ENCODE measurements around the gene MAP1LC3A. TPM values are rescaled to one million over a fixed set of nuclear protein-coding genes. Genes with fewer than 3 reads are reported as not detected.
A peak's percentile ranks its signal among the peaks of the same experiment; 100 is the strongest.
"Not testable (repeated sequence)": the region's sequence is repeated elsewhere in the genome, so short reads cannot be mapped to it uniquely, and the experiment has no call there.

Gene MAP1LC3A
- total RNA-seq, 3 donors from 2014 or later (not counting 1 experiment from before 2014, with no cell fraction given): 12.7 to 20.4 (median 19.8) TPM

DNA sequence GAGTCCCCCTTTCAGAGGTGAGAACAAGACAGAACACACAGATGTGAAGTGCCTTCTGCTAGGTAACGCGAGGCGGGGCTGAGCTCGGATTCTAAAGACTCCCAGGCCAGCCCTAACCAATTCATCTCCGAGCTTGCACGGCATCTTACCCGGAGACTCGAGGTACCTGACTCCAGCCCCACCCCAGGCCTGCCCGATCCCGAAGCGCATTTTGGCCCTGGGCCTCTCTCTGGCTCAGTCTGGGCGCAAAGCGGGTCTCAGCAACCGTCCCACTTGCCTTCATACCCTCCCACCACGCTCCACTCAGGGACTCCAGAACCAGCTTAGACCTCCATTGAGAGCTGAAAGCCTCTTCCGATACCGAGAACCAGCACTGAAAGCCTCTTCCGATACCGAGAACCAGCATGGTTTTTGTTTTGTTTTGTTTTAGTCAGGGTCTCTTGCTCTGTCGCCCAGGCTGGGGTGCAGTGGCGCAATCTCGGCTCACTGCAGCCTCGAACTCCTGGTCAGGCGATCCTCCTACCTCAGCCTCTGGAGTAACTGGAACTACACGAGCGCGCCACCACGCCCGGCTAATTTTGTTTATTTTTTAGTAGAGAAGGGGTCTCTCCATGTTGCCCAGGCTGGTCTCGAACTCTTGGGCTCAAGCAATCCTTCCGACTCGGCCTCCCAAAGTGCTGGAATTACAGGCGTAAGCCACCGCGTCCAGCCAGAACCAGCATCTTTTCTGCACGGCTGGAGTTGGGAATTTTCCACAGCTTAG is 42.9 kb upstream of the MAP1LC3A start:
- Mint-ChIP-seq H3K36me3 (no peaks in the 10 kb centered on the region), H3K9me3 (no peaks in the 10 kb centered on the region), H3K27me3 (ENCODE audit: low read depth in 2 of 2) (no peaks in the 10 kb centered on the region), H3K4me1 (peaks cover 43 to 54% of the 10 kb centered on the region in 2 donors), H3K4me3 (peak overlapping the region; percentile 98), H3K27ac (peak overlapping the region; percentile 94 to 98)
- intact Hi-C loops (cut with micrococcal nuclease): loop anchor here (1.0 to 2.0 kb wide), 2 partner anchors 153 to 212 kb away; partner anchors contain the start of genes AHCY and ITCH
- Histone ChIP-seq H3K4me1 (ENCODE audit: control insufficient read depth, insufficient read depth, low read length) (peaks cover 22% of the 10 kb centered on the region), H3K27me3 (ENCODE audit: control insufficient read depth, insufficient read depth, low read length) (no peaks in the 10 kb centered on the region), H3K36me3 (ENCODE audit: control insufficient read depth, insufficient read depth, low read length) (peaks cover 12% of the 10 kb centered on the region), H3K27ac (ENCODE audit: low read length) (peak overlapping the region; percentile 80), H3K4me3 (ENCODE audit: low read length) (peak overlapping the region; percentile 98), H3K9me3 (ENCODE audit: control insufficient read depth, insufficient read depth, low read length) (no peaks in the 10 kb centered on the region)
- ATAC-seq: peak; percentile 53 to 67 (median 55)
- DNase-seq: peak; percentile 35 to 83
- TF ChIP-seq, protein P1, sequence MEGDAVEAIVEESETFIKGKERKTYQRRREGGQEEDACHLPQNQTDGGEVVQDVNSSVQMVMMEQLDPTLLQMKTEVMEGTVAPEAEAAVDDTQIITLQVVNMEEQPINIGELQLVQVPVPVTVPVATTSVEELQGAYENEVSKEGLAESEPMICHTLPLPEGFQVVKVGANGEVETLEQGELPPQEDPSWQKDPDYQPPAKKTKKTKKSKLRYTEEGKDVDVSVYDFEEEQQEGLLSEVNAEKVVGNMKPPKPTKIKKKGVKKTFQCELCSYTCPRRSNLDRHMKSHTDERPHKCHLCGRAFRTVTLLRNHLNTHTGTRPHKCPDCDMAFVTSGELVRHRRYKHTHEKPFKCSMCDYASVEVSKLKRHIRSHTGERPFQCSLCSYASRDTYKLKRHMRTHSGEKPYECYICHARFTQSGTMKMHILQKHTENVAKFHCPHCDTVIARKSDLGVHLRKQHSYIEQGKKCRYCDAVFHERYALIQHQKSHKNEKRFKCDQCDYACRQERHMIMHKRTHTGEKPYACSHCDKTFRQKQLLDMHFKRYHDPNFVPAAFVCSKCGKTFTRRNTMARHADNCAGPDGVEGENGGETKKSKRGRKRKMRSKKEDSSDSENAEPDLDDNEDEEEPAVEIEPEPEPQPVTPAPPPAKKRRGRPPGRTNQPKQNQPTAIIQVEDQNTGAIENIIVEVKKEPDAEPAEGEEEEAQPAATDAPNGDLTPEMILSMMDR (IDR thresholded peaks at IDR 0.05): no peak
- WGBS (ENCODE audit: insufficient coverage): 5% methylated on average over 36 of the region's 36 CpGs

DNA sequence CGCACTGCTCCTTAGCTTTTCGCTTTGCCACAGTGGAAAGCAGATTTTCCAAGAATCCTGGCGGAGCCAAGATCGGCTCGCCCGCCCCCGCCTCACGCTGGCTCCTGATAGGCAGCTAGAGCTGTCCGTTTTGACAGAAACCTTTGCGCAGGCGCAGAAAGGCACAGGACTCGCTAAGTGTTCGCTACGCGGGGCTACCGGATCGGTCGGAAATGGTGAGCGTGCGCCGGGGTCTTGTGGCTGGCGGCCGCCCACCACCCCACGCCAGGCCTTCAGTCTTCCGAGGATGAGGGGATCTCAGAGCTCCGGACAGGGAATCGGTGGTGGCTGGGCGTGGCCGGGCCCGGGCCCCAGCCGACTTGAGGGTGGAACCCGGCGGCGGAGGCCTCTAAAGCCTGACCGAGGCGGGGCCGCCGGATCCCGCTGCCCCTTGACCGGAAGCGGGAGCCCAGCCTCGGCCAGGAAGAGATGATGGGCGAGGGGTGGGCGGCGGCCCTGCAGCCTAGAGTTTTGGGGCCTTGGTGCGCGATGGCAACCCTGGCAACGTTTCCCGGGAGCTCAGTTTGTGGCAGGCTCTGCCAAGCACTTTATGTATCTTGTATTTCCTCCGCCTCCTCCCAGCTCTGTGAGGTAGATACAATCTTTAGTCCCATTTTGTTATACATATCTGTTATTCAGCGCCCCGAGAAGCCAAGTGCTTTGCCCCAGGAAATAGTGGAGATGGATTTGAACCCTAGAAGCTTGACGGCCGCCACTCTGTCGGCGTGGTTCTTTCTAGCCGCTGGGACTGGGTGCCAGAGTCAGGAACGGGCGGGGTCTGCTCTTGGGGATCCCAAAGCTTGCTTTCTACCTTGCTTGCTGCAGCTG is 42.0 kb upstream of the MAP1LC3A start, which contains the start of gene DYNLRB1:
Gene DYNLRB1, plus strand, starts transcription at position 176 of the 867 bp plus-strand sequence. Its CDS starts 37 bp downstream, at position 213.
- intact Hi-C loops (cut with micrococcal nuclease): loop anchor here (1.0 to 2.0 kb wide), 2 partner anchors 154 to 213 kb away; partner anchors contain the start of genes AHCY and ITCH
- Histone ChIP-seq H3K9me3 (ENCODE audit: control insufficient read depth, insufficient read depth, low read length) (no peaks in the 10 kb centered on the region), H3K4me3 (ENCODE audit: low read length) (peak within 1 kb of the TSS; percentile 98), H3K4me1 (ENCODE audit: control insufficient read depth, insufficient read depth, low read length) (peaks cover 22% of the 10 kb centered on the region), H3K27ac (ENCODE audit: low read length) (peak within 1 kb of the TSS; percentile 80), H3K27me3 (ENCODE audit: control insufficient read depth, insufficient read depth, low read length) (no peaks in the 10 kb centered on the region), H3K36me3 (ENCODE audit: control insufficient read depth, insufficient read depth, low read length) (peaks cover 7% of the 10 kb centered on the region)
- no peaks in the 10 kb centered on the region for H3K9me3 Mint-ChIP-seq
- H3K27ac Mint-ChIP-seq: peak within 1 kb of the TSS; percentile 94 to 98
- DNase-seq (peak; percentile 94 to 97), ATAC-seq (peak; percentile 83 to 92 (median 87))
- TF ChIP-seq, protein P1 (IDR thresholded peaks at IDR 0.05): no peak
- no peaks in the 10 kb centered on the region for H3K36me3 Mint-ChIP-seq
- under 1% methylated on average over 58 of the region's 59 CpGs for WGBS (ENCODE audit: insufficient coverage)
- no peaks in the 10 kb centered on the region for H3K27me3 Mint-ChIP-seq (ENCODE audit: low read depth in 2 of 2)
- peaks cover 49 to 54% of the 10 kb centered on the region in 2 donors for H3K4me1 Mint-ChIP-seq
- H3K4me3 Mint-ChIP-seq: peak within 1 kb of the TSS; percentile 98

DNA sequence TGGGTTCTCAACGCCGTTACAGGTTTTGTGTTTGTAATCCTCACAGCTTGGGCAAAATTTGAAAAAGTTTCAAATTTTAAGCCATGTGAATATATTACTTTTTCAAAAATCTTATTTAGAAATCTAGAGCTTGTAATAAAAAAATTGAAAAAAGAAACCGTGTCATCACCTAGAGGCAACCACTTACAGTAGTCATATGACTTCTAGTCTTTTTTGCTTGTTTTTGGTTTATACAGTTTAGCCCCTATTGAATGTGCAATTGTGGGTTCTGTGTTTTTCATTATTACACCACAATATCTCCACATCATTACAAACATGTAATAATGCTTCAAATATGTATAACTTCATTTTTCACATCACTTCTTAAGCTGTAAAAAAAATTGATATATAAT is 41.4 kb upstream of the MAP1LC3A start:
- no peaks in the 10 kb centered on the region for H3K9me3 Mint-ChIP-seq
- no peak for DNase-seq

DNA sequence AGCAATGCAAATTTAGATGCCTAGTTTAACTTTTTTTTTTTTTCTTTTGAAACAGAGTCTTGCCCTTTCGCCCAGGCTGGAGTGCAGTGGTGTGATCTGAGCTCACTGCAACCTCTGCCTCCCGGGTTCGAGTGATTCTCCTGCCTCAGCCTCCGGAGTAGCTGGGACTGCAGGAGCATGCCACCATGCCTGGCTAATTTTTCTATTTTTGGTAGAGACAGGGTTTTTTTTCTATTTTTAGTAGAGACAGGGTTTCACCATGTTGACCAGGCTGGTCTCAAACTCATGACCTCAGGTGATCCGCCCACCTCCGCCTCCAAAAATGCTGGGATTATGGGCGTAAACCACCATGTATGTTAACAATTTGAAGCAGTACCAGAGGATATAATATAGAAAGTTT is 39.7 kb upstream of the MAP1LC3A start:
- DNase-seq; H3K9me3 ChIP-seq (ENCODE audit: control insufficient read depth, insufficient read depth, low read length); H3K36me3 Mint-ChIP-seq; H3K9me3 Mint-ChIP-seq; intact Hi-C loops (cut with micrococcal nuclease); H3K27me3 Mint-ChIP-seq (ENCODE audit: low read depth in 2 of 2); H3K4me3 ChIP-seq (ENCODE audit: low read length); H3K27me3 ChIP-seq (ENCODE audit: control insufficient read depth, insufficient read depth, low read length); ATAC-seq; H3K36me3 ChIP-seq (ENCODE audit: control insufficient read depth, insufficient read depth, low read length); H3K27ac ChIP-seq (ENCODE audit: low read length): not testable (repeated sequence)
- peaks cover 54 to 59% of the 10 kb centered on the region in 2 donors for H3K4me1 Mint-ChIP-seq
- peaks cover 30% of the 10 kb centered on the region for H3K4me1 ChIP-seq (ENCODE audit: control insufficient read depth, insufficient read depth, low read length)
- peak overlapping the region; percentile 56 to 64 for H3K27ac Mint-ChIP-seq
- 98% methylated on average over 7 of the region's 7 CpGs for WGBS (ENCODE audit: insufficient coverage)
- peak overlapping the region; percentile 83 for H3K4me3 Mint-ChIP-seq

More for the DNA sequence above, 41.4 kb upstream of the MAP1LC3A start:
- WGBS (ENCODE audit: insufficient coverage): 0% methylated on average over 2 of the region's 3 CpGs
- peak overlapping the region; percentile 94 to 98 for H3K27ac Mint-ChIP-seq
- peak overlapping the region; percentile 98 for H3K4me3 ChIP-seq (ENCODE audit: low read length)
- no peaks in the 10 kb centered on the region for H3K36me3 Mint-ChIP-seq
- peak in 2 of 3 donors; percentile 12 to 23 for ATAC-seq
- H3K9me3 ChIP-seq (ENCODE audit: control insufficient read depth, insufficient read depth, low read length): no peaks in the 10 kb centered on the region
- H3K27me3 Mint-ChIP-seq (ENCODE audit: low read depth in 2 of 2): no peaks in the 10 kb centered on the region
- intact Hi-C loops (cut with micrococcal nuclease): loop anchor here (2.0 kb wide), 1 partner anchor 154 kb away; the partner anchor contains the start of gene ITCH
- peaks cover 22% of the 10 kb centered on the region for H3K4me1 ChIP-seq (ENCODE audit: control insufficient read depth, insufficient read depth, low read length)
- TF ChIP-seq, protein P1 (IDR thresholded peaks at IDR 0.05): no peak
- peak overlapping the region; percentile 80 for H3K27ac ChIP-seq (ENCODE audit: low read length)
- peaks cover 6% of the 10 kb centered on the region for H3K36me3 ChIP-seq (ENCODE audit: control insufficient read depth, insufficient read depth, low read length)
- H3K4me3 Mint-ChIP-seq: peak overlapping the region; percentile 98
- peaks cover 49 to 55% of the 10 kb centered on the region in 2 donors for H3K4me1 Mint-ChIP-seq
- no peaks in the 10 kb centered on the region for H3K27me3 ChIP-seq (ENCODE audit: control insufficient read depth, insufficient read depth, low read length)

DNA sequence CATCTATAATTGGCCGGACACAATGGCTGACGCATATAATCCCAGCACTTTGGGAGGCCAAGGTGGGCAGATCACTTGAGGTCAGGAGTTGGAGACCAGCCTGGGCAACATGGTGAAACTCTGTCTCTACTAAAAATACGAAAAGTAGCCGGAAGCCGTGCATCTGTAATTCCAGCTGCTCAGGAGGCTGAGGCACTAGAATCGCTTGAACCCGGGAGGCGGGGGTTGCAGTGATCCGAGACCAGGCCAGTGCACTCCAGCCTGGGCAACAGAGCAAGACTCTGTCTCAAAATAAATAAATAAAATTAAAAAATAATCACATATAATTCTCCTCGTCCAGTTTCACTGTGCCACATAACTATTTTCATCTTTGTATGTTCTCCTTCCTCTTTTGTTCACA is 38.7 kb upstream of the MAP1LC3A start:
- H3K9me3 ChIP-seq (ENCODE audit: control insufficient read depth, insufficient read depth, low read length); intact Hi-C loops (cut with micrococcal nuclease); H3K27me3 ChIP-seq (ENCODE audit: control insufficient read depth, insufficient read depth, low read length); H3K9me3 Mint-ChIP-seq; DNase-seq; ATAC-seq; H3K4me3 ChIP-seq (ENCODE audit: low read length); H3K27ac ChIP-seq (ENCODE audit: low read length); H3K27me3 Mint-ChIP-seq (ENCODE audit: low read depth in 2 of 2); H3K36me3 ChIP-seq (ENCODE audit: control insufficient read depth, insufficient read depth, low read length); H3K36me3 Mint-ChIP-seq; H3K4me3 Mint-ChIP-seq; H3K27ac Mint-ChIP-seq: not testable (repeated sequence)
- peaks cover 48 to 50% of the 10 kb centered on the region in 2 donors for H3K4me1 Mint-ChIP-seq
- H3K4me1 ChIP-seq (ENCODE audit: control insufficient read depth, insufficient read depth, low read length): peaks cover 28% of the 10 kb centered on the region
- 97% methylated on average over 9 of the region's 10 CpGs for WGBS (ENCODE audit: insufficient coverage)
